GM12873 (cell line): ENCODE measurements around the gene LRP2.

ENCODE experiments used
- TF ChIP-seq, protein P1 (sequence below): IDR thresholded peaks from 2 replicates; pipeline ENCODE4 v1.5.1; 2012; ENCODE audit warnings: low read depth, mild to moderate bottlenecking, moderate library complexity, low read length, control low read depth; ENCODE audit not compliant: insufficient read depth; ENCODE audit errors: missing control alignments

The LRP2 gene

DNA sequence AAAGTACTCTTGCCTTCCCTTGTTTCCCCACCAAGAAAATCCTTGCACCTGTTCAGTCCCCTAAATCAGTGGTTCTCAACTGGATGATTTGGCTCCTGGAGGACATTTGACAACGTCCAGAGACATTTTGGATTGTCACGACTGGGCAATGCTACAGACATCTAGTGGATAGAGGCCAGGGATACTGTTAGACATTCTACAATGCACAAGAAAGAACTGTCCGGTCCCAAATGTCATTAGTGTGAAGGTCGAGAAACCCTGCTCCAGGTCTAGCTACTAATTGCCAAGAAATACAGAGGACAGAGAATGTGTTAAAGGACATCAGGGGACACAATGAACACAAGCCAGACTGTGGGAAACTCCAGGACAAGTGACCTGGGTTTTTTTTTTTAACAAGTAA, 60.0 kb downstream of the LRP2 start:
- TF ChIP-seq, protein P1, sequence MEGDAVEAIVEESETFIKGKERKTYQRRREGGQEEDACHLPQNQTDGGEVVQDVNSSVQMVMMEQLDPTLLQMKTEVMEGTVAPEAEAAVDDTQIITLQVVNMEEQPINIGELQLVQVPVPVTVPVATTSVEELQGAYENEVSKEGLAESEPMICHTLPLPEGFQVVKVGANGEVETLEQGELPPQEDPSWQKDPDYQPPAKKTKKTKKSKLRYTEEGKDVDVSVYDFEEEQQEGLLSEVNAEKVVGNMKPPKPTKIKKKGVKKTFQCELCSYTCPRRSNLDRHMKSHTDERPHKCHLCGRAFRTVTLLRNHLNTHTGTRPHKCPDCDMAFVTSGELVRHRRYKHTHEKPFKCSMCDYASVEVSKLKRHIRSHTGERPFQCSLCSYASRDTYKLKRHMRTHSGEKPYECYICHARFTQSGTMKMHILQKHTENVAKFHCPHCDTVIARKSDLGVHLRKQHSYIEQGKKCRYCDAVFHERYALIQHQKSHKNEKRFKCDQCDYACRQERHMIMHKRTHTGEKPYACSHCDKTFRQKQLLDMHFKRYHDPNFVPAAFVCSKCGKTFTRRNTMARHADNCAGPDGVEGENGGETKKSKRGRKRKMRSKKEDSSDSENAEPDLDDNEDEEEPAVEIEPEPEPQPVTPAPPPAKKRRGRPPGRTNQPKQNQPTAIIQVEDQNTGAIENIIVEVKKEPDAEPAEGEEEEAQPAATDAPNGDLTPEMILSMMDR, result no peak

DNA sequence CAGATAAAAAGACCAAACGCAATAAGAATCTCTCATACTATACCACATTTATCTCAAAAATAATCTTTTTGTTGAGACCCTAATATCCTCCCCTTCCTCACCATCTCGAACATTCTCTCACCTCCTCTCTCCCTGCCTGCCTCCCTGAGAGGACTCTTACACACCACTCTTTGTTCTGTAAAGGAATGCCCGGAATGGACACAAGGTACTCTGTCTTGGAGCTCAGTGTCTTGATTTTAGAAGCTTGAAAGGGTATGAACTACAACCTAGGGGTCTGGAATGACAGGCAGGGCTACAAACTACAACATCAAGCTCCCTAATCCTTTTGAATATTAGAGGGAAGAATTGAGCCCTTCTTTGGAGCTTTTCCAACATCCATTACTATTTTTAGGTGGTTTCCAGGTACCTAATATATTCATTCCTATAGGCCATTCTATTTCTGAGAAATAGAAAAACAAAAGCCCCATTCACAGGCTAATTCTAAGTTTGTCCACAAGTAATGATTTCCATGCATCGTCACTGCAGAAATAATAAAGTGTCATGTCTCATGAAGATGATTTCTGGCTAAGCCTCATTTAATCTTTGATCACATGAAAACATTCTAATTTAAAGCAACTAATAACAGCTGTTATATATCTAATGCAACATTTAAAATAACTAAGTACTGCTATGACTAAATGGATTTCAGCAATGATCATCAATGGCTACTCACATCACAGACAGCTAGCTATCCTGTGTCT, 60.6 kb downstream of the LRP2 start:
- TF ChIP-seq, protein P1, result no peak

DNA sequence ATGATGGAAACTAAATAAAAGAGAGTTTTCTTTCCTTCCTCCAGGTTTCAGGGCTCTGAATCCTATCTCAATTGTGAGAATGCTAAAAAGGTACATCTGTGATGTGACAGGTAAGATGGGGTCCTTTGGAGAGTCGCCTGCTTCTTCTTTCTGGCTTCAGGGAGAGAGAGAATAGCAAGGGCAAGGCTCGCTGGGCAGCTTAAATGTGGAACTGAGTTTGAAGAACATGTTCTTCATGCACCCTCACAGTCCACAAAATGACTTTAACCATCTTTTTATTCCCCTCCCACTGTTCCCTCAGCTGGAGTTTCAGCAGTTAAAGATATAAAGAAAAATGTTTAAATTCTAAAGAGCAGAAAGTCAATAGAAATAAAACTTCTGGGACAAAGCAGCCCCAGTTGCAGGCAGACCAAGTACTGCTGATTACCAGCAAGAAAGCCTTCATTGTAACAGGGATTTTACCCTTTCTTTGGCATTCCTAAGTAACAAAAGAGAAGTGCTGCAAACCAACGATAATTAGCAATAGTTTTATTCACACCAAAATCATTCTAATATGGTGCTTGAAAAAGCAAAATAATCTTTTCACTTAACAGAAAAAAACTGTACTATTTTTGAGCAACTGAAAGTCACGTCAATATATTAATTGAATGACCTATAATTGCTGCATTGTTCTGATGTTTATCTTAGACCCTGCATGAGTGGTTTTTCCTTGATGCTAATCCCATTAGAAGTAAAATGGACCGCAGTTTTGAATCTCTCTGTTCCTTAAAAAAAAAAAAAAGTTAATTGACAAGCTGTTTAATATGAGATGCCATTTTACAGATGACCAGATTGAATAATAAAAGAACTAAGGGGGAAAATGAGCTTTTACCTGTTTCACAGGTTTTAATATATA, 61.5 kb downstream of the LRP2 start:
- TF ChIP-seq, protein P1, result no peak

DNA sequence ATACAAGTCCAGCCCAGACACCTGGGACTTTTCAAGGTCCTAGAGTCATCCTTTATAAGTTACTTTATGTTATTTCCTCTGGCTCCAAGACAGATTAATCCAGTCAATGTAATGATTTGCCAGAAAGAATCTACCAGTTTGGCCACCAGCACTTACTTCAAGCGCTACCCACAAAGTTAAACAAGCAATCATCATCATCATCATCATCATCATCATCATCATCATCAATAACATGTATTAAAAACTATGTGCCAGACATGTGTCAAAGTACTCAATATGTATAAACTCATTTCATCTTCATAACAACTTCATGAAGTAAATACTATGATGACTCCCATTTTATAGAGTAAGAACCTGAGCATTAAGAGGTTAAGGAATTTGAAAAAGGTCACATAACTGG, 64.3 kb downstream of the LRP2 start:
- TF ChIP-seq, protein P1, result no peak

DNA sequence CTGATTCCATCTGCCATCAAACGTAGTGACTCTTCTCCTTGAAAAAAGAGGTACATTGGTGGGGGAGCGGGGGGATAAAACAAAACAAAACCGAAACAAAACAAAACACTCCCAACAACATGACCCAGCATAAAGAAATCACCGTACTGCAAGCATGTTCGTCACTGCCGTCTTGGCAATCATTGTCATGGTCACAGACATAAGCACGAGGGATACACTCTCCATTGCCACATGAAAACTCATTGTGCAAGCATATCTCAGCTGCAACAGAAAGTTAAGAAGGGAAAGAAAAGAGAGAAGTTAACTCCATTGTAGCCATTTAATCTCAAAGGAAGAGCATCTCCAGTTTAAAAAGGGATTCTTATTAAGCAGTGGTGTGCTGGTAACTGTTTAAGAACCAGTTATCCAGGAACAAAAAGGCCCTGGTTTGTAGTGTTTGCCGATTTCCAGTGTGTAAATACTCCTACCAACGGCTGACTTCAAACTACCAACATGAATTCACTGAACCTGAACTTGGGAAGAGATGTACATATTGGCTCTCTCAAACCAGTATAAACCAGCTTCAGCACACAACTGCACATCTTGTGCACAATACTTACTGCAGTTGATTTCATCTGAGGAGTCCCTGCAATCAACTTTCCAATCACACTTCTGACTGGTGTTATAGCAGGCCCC, 68.2 kb downstream of the LRP2 start:
- TF ChIP-seq, protein P1, result no peak

DNA sequence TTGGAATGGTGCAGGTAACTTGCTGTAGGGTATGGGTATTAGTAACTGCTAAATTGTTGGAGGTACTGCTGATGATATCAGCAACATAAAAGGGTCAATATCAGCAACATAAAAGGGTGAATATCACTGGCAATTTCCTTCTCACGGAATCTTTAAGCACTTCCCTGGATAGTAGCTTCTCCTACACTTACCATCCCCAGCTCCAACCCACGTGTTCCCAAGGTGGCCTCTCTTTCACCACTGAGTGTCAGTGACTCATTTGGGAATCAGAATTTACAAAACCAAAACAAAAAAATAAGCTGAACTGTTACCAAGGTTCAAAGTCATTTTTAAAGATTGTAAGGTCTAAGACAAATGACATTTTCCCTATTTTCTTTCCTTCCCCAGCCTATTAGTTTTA, 70.8 kb downstream of the LRP2 start:
- TF ChIP-seq, protein P1, result no peak

DNA sequence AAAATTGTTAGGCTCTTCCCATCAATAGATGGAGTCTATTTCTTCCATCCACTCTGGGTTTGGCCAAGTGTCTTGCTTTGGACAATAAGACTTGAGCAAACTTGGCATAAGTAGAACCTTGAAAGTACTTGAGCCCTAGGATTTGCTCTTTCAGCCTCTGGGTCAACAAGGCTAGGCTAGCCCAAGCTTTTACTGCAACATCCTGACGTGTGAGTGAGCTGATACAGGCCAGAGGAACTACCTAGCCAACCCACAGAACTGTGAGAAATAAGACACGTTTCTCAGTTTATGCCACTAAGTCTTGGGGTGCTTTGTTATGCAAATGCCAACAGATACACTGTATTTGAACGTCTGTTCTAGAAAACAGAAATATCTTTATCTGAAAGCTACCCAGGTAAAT, 71.9 kb downstream of the LRP2 start:
- TF ChIP-seq, protein P1, result no peak
